H9 (cell line): ENCODE data around the gene PCDHA11. TPM values are rescaled to one million over a fixed set of nuclear protein-coding genes. Genes with fewer than 3 reads are reported as not detected.

Source experiments
- DNase-seq: peaks from one replicate; pipeline ENCODE4 v3.0.0-alpha.2; 2017
- H2AFZ ChIP-seq: one replicate; pipeline ENCODE4 v1.6.1; 2013; ENCODE audit warnings: mild to moderate bottlenecking, low read length, control low read depth, moderate library complexity
- H2AK5ac ChIP-seq: 2 replicates; pipeline ENCODE4 v1.6.1; 2013; ENCODE audit warnings: low read length, control low read depth, mixed read lengths; ENCODE audit not compliant: insufficient read length
- H2BK120ac ChIP-seq: one replicate; pipeline ENCODE4 v1.6.1; 2013; ENCODE audit warnings: low read depth, mild to moderate bottlenecking, low read length, control low read depth, inconsistent platforms; ENCODE audit not compliant: poor library complexity, severe bottlenecking
- H2BK12ac ChIP-seq: 2 replicates; pipeline ENCODE4 v1.6.1; 2013; ENCODE audit warnings: low read length, control low read depth, mixed read lengths, low read depth; ENCODE audit not compliant: insufficient read length
- H2BK15ac ChIP-seq: 2 replicates; pipeline ENCODE4 v1.6.1; 2013; ENCODE audit warnings: low read depth, low read length, control low read depth
- H2BK20ac ChIP-seq: one replicate; pipeline ENCODE4 v1.6.1; 2013; ENCODE audit warnings: low read depth, mild to moderate bottlenecking, low read length, control low read depth, inconsistent platforms; ENCODE audit not compliant: poor library complexity, severe bottlenecking
- H2BK5ac ChIP-seq: 2 replicates; pipeline ENCODE4 v1.6.1; 2013; ENCODE audit warnings: low read length, control low read depth, mixed read lengths; ENCODE audit not compliant: insufficient read length
- H3K14ac ChIP-seq: 2 replicates; pipeline ENCODE4 v1.6.1; 2013; ENCODE audit warnings: low read length, control low read depth; ENCODE audit not compliant: insufficient read depth
- H3K18ac ChIP-seq: 2 replicates; pipeline ENCODE4 v1.6.1; 2013; ENCODE audit warnings: low read depth, mild to moderate bottlenecking, mixed read lengths, low read length, control low read depth; ENCODE audit not compliant: insufficient read length
- H3K23ac ChIP-seq: 2 replicates; pipeline ENCODE4 v1.6.1; 2013; ENCODE audit warnings: low read length, control low read depth, mixed read lengths, low read depth; ENCODE audit not compliant: insufficient read length
- H3K23me2 ChIP-seq: 2 replicates; pipeline ENCODE4 v1.6.1; 2013; ENCODE audit warnings: low read depth, mild to moderate bottlenecking, mixed read lengths, low read length, control low read depth; ENCODE audit not compliant: insufficient read length, poor library complexity, severe bottlenecking
- H3K27ac ChIP-seq: 2 replicates; pipeline ENCODE4 v1.5.1; 2013; ENCODE audit warnings: low read length, control low read depth, mixed read lengths, low read depth; ENCODE audit not compliant: insufficient read length
- H3K27me3 ChIP-seq: 2 replicates; pipeline ENCODE4 v1.6.1; 2013; ENCODE audit warnings: low read length, control low read depth, inconsistent platforms; ENCODE audit not compliant: insufficient read depth
- H3K4ac ChIP-seq: 2 replicates; pipeline ENCODE4 v1.6.1; 2013; ENCODE audit warnings: low read depth, mild to moderate bottlenecking, control low read depth, inconsistent platforms, low read length, moderate library complexity
- H3K4me1 ChIP-seq: 2 replicates; pipeline ENCODE4 v1.6.1; 2013; ENCODE audit warnings: low read length, control low read depth, inconsistent platforms; ENCODE audit not compliant: insufficient read depth
- H3K4me2 ChIP-seq: 2 replicates; pipeline ENCODE4 v1.6.1; 2013; ENCODE audit warnings: low read length, control low read depth, mixed read lengths; ENCODE audit not compliant: insufficient read length, insufficient read depth
- H3K56ac ChIP-seq: 2 replicates; pipeline ENCODE4 v1.6.1; 2013; ENCODE audit warnings: low read depth, mild to moderate bottlenecking, mixed read lengths, low read length, control low read depth; ENCODE audit not compliant: insufficient read length
- H3K79me1 ChIP-seq: 2 replicates; pipeline ENCODE4 v1.6.1; 2013; ENCODE audit warnings: low read depth, mild to moderate bottlenecking, moderate library complexity, low read length, control low read depth, inconsistent platforms; ENCODE audit not compliant: insufficient read depth, poor library complexity, severe bottlenecking
- H3K79me2 ChIP-seq: 2 replicates; pipeline ENCODE4 v1.6.1; 2013; ENCODE audit warnings: low read length, control low read depth, inconsistent platforms; ENCODE audit not compliant: insufficient read depth
- H3K9ac ChIP-seq: 2 replicates; pipeline ENCODE4 v1.6.1; 2013; ENCODE audit warnings: low read length, control low read depth, mixed read lengths; ENCODE audit not compliant: insufficient read length; ENCODE audit errors: extremely low read depth
- H3K9me3 ChIP-seq: one replicate; pipeline ENCODE4 v1.6.1; 2013; ENCODE audit warnings: low read depth, low read length, inconsistent platforms; ENCODE audit not compliant: control insufficient read depth
- H3T11ph ChIP-seq: one replicate; pipeline ENCODE4 v1.6.1; 2013; ENCODE audit warnings: mild to moderate bottlenecking, low read length, control low read depth, inconsistent platforms
- H4K20me1 ChIP-seq: one replicate; pipeline ENCODE4 v1.6.1; 2013; ENCODE audit not compliant: control insufficient read depth, insufficient read length, insufficient read depth
- H4K5ac ChIP-seq: 2 replicates; pipeline ENCODE4 v1.6.1; 2013; ENCODE audit warnings: low read depth, mild to moderate bottlenecking, mixed read lengths, low read length, control low read depth; ENCODE audit not compliant: insufficient read length
- H4K8ac ChIP-seq: replicated peaks from 2 replicates; pipeline ENCODE4 v1.6.1; 2013; ENCODE audit warnings: low read length, control low read depth, mixed read lengths, low read depth; ENCODE audit not compliant: insufficient read length
- H4K91ac ChIP-seq: 2 replicates; pipeline ENCODE4 v1.6.1; 2013; ENCODE audit warnings: low read depth, mild to moderate bottlenecking, moderate library complexity, mixed read lengths, low read length, control low read depth; ENCODE audit not compliant: insufficient read length
- H3K27ac Mint-ChIP-seq, 3 experiments: 2 replicates in 2 of 3; 3 replicates in 1 of 3; pipeline ENCODE4 v1.8.0; 2020 to 2021; ENCODE audit warnings: mixed read lengths in 3 of 3, mild to moderate bottlenecking in 1 of 3, moderate library complexity in 1 of 3
- H3K27me3 Mint-ChIP-seq: 2 replicates; pipeline ENCODE4 v1.8.0; 2021; ENCODE audit warnings: low read depth, mild to moderate bottlenecking, moderate library complexity, mixed read lengths
- H3K36me3 Mint-ChIP-seq, 3 experiments: 2 replicates in 2 of 3; 3 replicates in 1 of 3; pipeline ENCODE4 v1.8.0; 2020 to 2021; ENCODE audit warnings: low read depth in 3 of 3, mixed read lengths in 3 of 3; ENCODE audit not compliant: insufficient read depth in 1 of 3
- H3K4me1 Mint-ChIP-seq, 2 experiments: 2 replicates each; pipeline ENCODE4 v1.8.0; 2020; ENCODE audit warnings: mixed read lengths in 2 of 2
- H3K4me3 Mint-ChIP-seq, 2 experiments: 2 replicates in 1 of 2; 3 replicates in 1 of 2; pipeline ENCODE4 v1.8.0; 2020 to 2021; ENCODE audit warnings: mild to moderate bottlenecking in 2 of 2, mixed read lengths in 2 of 2, moderate library complexity in 1 of 2
- H3K9me3 Mint-ChIP-seq, 2 experiments: 2 replicates in 1 of 2; 3 replicates in 1 of 2; pipeline ENCODE4 v1.8.0; 2020; ENCODE audit warnings: mild to moderate bottlenecking in 2 of 2, mixed read lengths in 2 of 2, moderate library complexity in 1 of 2
- WGBS: extraction: QIAGEN DNeasy Blood & Tissue Kit; methylation state at CpG from one replicate; pipeline ENCODE4 v1.1.7; 2013; ENCODE audit warnings: missing lambda C conversion rate, low lambda C conversion rate, mixed read lengths; ENCODE audit not compliant: insufficient read length; ENCODE audit errors: extremely low coverage; 5-methylcytosine and 5-hydroxymethylcytosine counted together
- total RNA-seq: library from RNA; stranded (reverse); gene quantifications from 2 replicates; pipeline ENCODE4 v1.2.1, GENCODE V29; 2021
- TF ChIP-seq, protein P1 (sequence below): fragments of 200-600 bp; sonication (generic); conservative IDR thresholded peaks from 3 replicates; pipeline ENCODE4 v1.8.0; 2021; ENCODE audit warnings: antibody characterized with exemption, mild to moderate bottlenecking

The PCDHA11 gene
- total RNA-seq, 1 experiment from 2014 or later, result 6.3 TPM

DNA sequence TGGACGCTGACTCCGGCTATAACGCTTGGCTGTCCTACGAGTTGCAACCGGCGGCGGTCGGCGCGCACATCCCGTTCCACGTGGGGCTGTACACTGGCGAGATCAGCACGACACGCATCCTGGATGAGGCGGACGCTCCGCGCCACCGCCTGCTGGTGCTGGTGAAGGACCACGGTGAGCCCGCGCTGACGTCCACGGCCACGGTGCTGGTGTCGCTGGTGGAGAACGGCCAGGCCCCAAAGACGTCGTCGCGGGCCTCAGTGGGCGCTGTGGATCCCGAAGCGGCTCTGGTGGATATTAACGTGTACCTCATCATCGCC, 8.5 kb downstream of the PCDHA11 start:
- no peak for DNase-seq
- H3K9me3 Mint-ChIP-seq, result no peaks in the 10 kb centered on the region
- no peak overlapping the region; the same call in 1 of the 2 replicates for H2BK15ac ChIP-seq
- no peaks in the 10 kb centered on the region for H3K27me3 Mint-ChIP-seq
- no peak overlapping the region for H2AFZ ChIP-seq
- no peak overlapping the region for H4K5ac ChIP-seq
- no peak overlapping the region for H2BK120ac ChIP-seq
- H3K4me1 ChIP-seq, result no peaks in the 10 kb centered on the region
- no peak overlapping the region for H3K14ac ChIP-seq
- no peak overlapping the region for H3T11ph ChIP-seq
- no peak overlapping the region for H3K27ac ChIP-seq
- H3K4me1 Mint-ChIP-seq, result peaks cover 10 to 14% of the 10 kb centered on the region in 2 experiments; a peak in 2 of 4 replicates
- H2BK20ac ChIP-seq, result no peak overlapping the region
- no peaks in the 10 kb centered on the region for H3K9me3 ChIP-seq
- H3K18ac ChIP-seq, result no peak overlapping the region
- no CpG with 5 or more reads among the region's 37 CpGs for WGBS
- H3K36me3 Mint-ChIP-seq, result peaks cover 9 to 24% (median 21%) of the 10 kb centered on the region in 3 experiments; a peak in 6 of 7 replicates
- H2BK12ac ChIP-seq, result no peak overlapping the region
- H3K23ac ChIP-seq, result no peak overlapping the region
- no peak overlapping the region for H3K56ac ChIP-seq
- no peak overlapping the region for H4K8ac ChIP-seq
- H4K91ac ChIP-seq, result no peak overlapping the region
- H3K4me2 ChIP-seq, result no peak overlapping the region
- no peak overlapping the region for H3K9ac ChIP-seq
- TF ChIP-seq, protein P1, sequence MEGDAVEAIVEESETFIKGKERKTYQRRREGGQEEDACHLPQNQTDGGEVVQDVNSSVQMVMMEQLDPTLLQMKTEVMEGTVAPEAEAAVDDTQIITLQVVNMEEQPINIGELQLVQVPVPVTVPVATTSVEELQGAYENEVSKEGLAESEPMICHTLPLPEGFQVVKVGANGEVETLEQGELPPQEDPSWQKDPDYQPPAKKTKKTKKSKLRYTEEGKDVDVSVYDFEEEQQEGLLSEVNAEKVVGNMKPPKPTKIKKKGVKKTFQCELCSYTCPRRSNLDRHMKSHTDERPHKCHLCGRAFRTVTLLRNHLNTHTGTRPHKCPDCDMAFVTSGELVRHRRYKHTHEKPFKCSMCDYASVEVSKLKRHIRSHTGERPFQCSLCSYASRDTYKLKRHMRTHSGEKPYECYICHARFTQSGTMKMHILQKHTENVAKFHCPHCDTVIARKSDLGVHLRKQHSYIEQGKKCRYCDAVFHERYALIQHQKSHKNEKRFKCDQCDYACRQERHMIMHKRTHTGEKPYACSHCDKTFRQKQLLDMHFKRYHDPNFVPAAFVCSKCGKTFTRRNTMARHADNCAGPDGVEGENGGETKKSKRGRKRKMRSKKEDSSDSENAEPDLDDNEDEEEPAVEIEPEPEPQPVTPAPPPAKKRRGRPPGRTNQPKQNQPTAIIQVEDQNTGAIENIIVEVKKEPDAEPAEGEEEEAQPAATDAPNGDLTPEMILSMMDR, result no peak
- H4K20me1 ChIP-seq, result no peaks in the 10 kb centered on the region
- no peaks in the 10 kb centered on the region; the same call in 1 of the 2 replicates for H3K79me2 ChIP-seq
- no peaks in the 10 kb centered on the region for H3K79me1 ChIP-seq
- no peak overlapping the region for H2BK5ac ChIP-seq
- H3K23me2 ChIP-seq, result no peaks in the 10 kb centered on the region
- H3K27ac Mint-ChIP-seq, result no peak overlapping the region
- no peak overlapping the region for H2AK5ac ChIP-seq
- no peaks in the 10 kb centered on the region for H3K27me3 ChIP-seq
- H3K4ac ChIP-seq, result no peak overlapping the region
- H3K4me3 Mint-ChIP-seq, result no peak overlapping the region
